IMR-90 (cell line): ENCODE results near the gene SLC48A1. TPM values are rescaled to one million over a fixed set of nuclear protein-coding genes. Genes with fewer than 3 reads are reported as not detected.
A peak's percentile ranks its signal among the peaks of the same experiment; 100 is the strongest.

Source experiments
- ATAC-seq: fragments of 200-7000 bp; cut with Tn5 transposase; 2 replicates; pipeline ENCODE4 v1.9.1; 2020; ENCODE audit warnings: low read depth, mild to moderate bottlenecking, moderate library complexity
- BruUV-seq: library from RNA; stranded (reverse); fragments of 400-500 nt; replicated peaks from 2 replicates; lab custom pipeline; 2021; lab: Mats Ljungman, UMichigan
- CTCF ChIA-PET: fragments of 300-600 bp; formaldehyde crosslinking; extraction: SDS; loops from one replicate; lab custom pipeline; 2021; ENCODE audit warnings: antibody characterized with exemption; lab: Yijun Ruan, JAX
- POLR2A ChIA-PET: fragments of 300-600 bp; sonication (Branson Sonifier 250); formaldehyde crosslinking; loops from one replicate; lab custom pipeline; 2022; ENCODE audit warnings: antibody characterized with exemption; ENCODE audit not compliant: unreplicated experiment; lab: Charles Lee
- DNase-seq: peaks from one replicate; pipeline ENCODE4 v3.0.0; 2013
- H2AFZ ChIP-seq: replicated peaks from 2 replicates; pipeline ENCODE3; 2013; ENCODE audit warnings: low read length, mild to moderate bottlenecking; ENCODE audit not compliant: poor library complexity
- H2AK5ac ChIP-seq: 2 replicates; pipeline ENCODE4 v1.6.1; 2013; ENCODE audit warnings: low read depth, low read length, inconsistent platforms
- H2AK9ac ChIP-seq: replicated peaks from 2 replicates; pipeline ENCODE3; 2013; ENCODE audit warnings: mild to moderate bottlenecking, low read depth, low read length, moderate library complexity; ENCODE audit not compliant: poor library complexity
- H2BK120ac ChIP-seq: 2 replicates; pipeline ENCODE4 v1.6.1; 2013; ENCODE audit warnings: low read depth, low read length, inconsistent platforms
- H2BK15ac ChIP-seq: 3 replicates; pipeline ENCODE4 v1.6.1; 2013; ENCODE audit warnings: low read depth, low read length, inconsistent platforms
- H2BK20ac ChIP-seq: 2 replicates; pipeline ENCODE4 v1.6.1; 2013; ENCODE audit warnings: low read depth, mild to moderate bottlenecking, inconsistent platforms, low read length, moderate library complexity
- H2BK5ac ChIP-seq: 2 replicates; pipeline ENCODE4 v1.6.1; 2013; ENCODE audit warnings: mild to moderate bottlenecking, low read depth, low read length, inconsistent platforms; ENCODE audit not compliant: poor library complexity, severe bottlenecking
- H3K14ac ChIP-seq: replicated peaks from 2 replicates; pipeline ENCODE4 v1.6.1; 2013; ENCODE audit warnings: low read depth, low read length, inconsistent platforms
- H3K18ac ChIP-seq: 2 replicates; pipeline ENCODE4 v1.6.1; 2013; ENCODE audit warnings: low read depth, low read length, control low read depth
- H3K23ac ChIP-seq: 2 replicates; pipeline ENCODE4 v1.6.1; 2013; ENCODE audit warnings: low read depth, low read length, inconsistent platforms
- H3K27ac ChIP-seq: 2 replicates; pipeline ENCODE4 v1.5.1; 2013; ENCODE audit warnings: mild to moderate bottlenecking, control low read depth, low read length; ENCODE audit not compliant: insufficient read depth
- H3K27me3 ChIP-seq: 2 replicates; pipeline ENCODE4 v1.6.1; 2013; ENCODE audit warnings: low read length; ENCODE audit not compliant: control insufficient read depth, insufficient read depth
- H3K36me3 ChIP-seq: 2 replicates; pipeline ENCODE4 v1.6.1; 2013; ENCODE audit warnings: low read length, mixed read lengths; ENCODE audit not compliant: control insufficient read depth, insufficient read depth
- H3K4ac ChIP-seq: 2 replicates; pipeline ENCODE4 v1.6.1; 2013; ENCODE audit warnings: low read depth, low read length, inconsistent platforms
- H3K4me1 ChIP-seq: 2 replicates; pipeline ENCODE4 v1.6.1; 2013; ENCODE audit warnings: low read length, mixed read lengths; ENCODE audit not compliant: control insufficient read depth, insufficient read depth
- H3K4me2 ChIP-seq: 2 replicates; pipeline ENCODE4 v1.6.1; 2013; ENCODE audit warnings: low read depth, mild to moderate bottlenecking, control low read depth, low read length, moderate library complexity
- H3K4me3 ChIP-seq: 2 replicates; pipeline ENCODE4 v1.5.1; 2013; ENCODE audit warnings: low read depth, mild to moderate bottlenecking, control low read depth, low read length, moderate library complexity; ENCODE audit not compliant: insufficient read depth
- H3K56ac ChIP-seq: 2 replicates; pipeline ENCODE4 v1.6.1; 2013; ENCODE audit warnings: low read length, inconsistent platforms; ENCODE audit not compliant: insufficient read depth; ENCODE audit errors: extremely low read depth
- H3K79me1 ChIP-seq, 2 experiments: 2 replicates each; pipeline ENCODE4 v1.6.1; 2013; ENCODE audit warnings: low read length in 2 of 2, inconsistent platforms in 1 of 2, low read depth in 1 of 2
- H3K9ac ChIP-seq: 2 replicates; pipeline ENCODE4 v1.6.1; 2013; ENCODE audit warnings: low read depth, low read length, control low read depth
- H3K9me1 ChIP-seq: 2 replicates; pipeline ENCODE4 v1.6.1; 2013; ENCODE audit warnings: low read length, inconsistent platforms; ENCODE audit not compliant: insufficient read depth
- H3K9me3 ChIP-seq: 2 replicates; pipeline ENCODE4 v1.6.1; 2013; ENCODE audit warnings: low read length; ENCODE audit not compliant: control insufficient read depth, insufficient read depth
- H4K20me1 ChIP-seq: 2 replicates; pipeline ENCODE4 v1.6.1; 2013; ENCODE audit warnings: low read length, inconsistent platforms; ENCODE audit not compliant: insufficient read depth
- H4K5ac ChIP-seq: 2 replicates; pipeline ENCODE4 v1.6.1; 2013; ENCODE audit warnings: mild to moderate bottlenecking, low read depth, low read length, control low read depth
- H4K8ac ChIP-seq, 2 experiments: 2 replicates each; pipeline ENCODE4 v1.6.1; 2013; ENCODE audit warnings: low read depth in 2 of 2, low read length in 2 of 2, control low read depth in 1 of 2, inconsistent platforms in 1 of 2
- H4K91ac ChIP-seq: 2 replicates; pipeline ENCODE4 v1.6.1; 2013; ENCODE audit warnings: low read depth, low read length, inconsistent platforms; ENCODE audit not compliant: insufficient read depth
- BHLHE40 ChIP-seq: fragments of 150-350 bp; IDR thresholded peaks from 2 replicates; pipeline ENCODE4 v1.6.1; 2016; ENCODE audit warnings: mild to moderate bottlenecking, low read depth, low read length
- CEBPB ChIP-seq: IDR thresholded peaks from 2 replicates; pipeline ENCODE4 v1.6.1; 2012; ENCODE audit warnings: low read depth, low read length, improper control_type of control experiment
- CHD1 ChIP-seq: IDR thresholded peaks from 2 replicates; pipeline ENCODE4 v1.6.1; 2012; ENCODE audit warnings: low read depth, low read length, improper control_type of control experiment
- FOS ChIP-seq: fragments of 150-350 bp; IDR thresholded peaks from 2 replicates; pipeline ENCODE4 v1.6.1; 2016; ENCODE audit warnings: low read depth, low read length
- MAFK ChIP-seq: IDR thresholded peaks from 2 replicates; pipeline ENCODE4 v1.6.1; 2012; ENCODE audit warnings: low read depth, low read length, improper control_type of control experiment
- MAZ ChIP-seq: IDR thresholded peaks from 2 replicates; pipeline ENCODE4 v1.6.1; 2012; ENCODE audit warnings: low read depth, mild to moderate bottlenecking, low read length, improper control_type of control experiment, moderate library complexity, borderline replicate concordance
- MXI1 ChIP-seq: IDR thresholded peaks from 2 replicates; pipeline ENCODE4 v1.6.1; 2012; ENCODE audit warnings: low read depth, mild to moderate bottlenecking, low read length, moderate library complexity, borderline replicate concordance
- POLR2A ChIP-seq: IDR thresholded peaks from 2 replicates; pipeline ENCODE4 v1.6.1; 2012; ENCODE audit warnings: mild to moderate bottlenecking, low read depth, low read length
- RAD21 ChIP-seq: IDR thresholded peaks from 2 replicates; pipeline ENCODE4 v1.6.1; 2012; ENCODE audit warnings: low read length, improper control_type of control experiment
- RCOR1 ChIP-seq: IDR thresholded peaks from 2 replicates; pipeline ENCODE4 v1.6.1; 2012; ENCODE audit warnings: mild to moderate bottlenecking, low read length, improper control_type of control experiment; ENCODE audit not compliant: insufficient replicate concordance
- RFX5 ChIP-seq: IDR thresholded peaks from 2 replicates; pipeline ENCODE4 v1.8.0; 2012; ENCODE audit warnings: low read depth, mild to moderate bottlenecking, low read length, moderate library complexity
- SMC3 ChIP-seq: fragments of 150-350 bp; IDR thresholded peaks from 2 replicates; pipeline ENCODE4 v1.6.1; 2016; ENCODE audit warnings: low read depth, mild to moderate bottlenecking, antibody characterized with exemption, low read length, moderate library complexity
- WGBS, 2 experiments: methylation state at CpG; one replicate each; pipeline versions ENCODE4 v1.1.5 to v1.1.7; 2013; ENCODE audit warnings: missing lambda C conversion rate in 2 of 2; ENCODE audit not compliant: insufficient read length in 1 of 2; ENCODE audit errors: extremely low coverage in 2 of 2; 5-methylcytosine and 5-hydroxymethylcytosine counted together
- dilution Hi-C: fragments of 300-500 bp; cut with HindIII; formaldehyde crosslinking; loops from one replicate; pipeline ENCODE4 v1.14.3; 2018; ENCODE audit warnings: low sequenced_read_pairs; ENCODE audit not compliant: unreplicated experiment
- in situ Hi-C: fragments of 300-500 bp; cut with MboI; formaldehyde crosslinking; loops from 3 replicates; pipeline ENCODE4 v1.14.3; 2019; ENCODE audit warnings: low sequenced_read_pairs, inconsistent platforms, mixed read lengths
- intact Hi-C: fragments of 100-400 bp; cut with micrococcal nuclease; formaldehyde crosslinking; loops from 2 replicates; pipeline ENCODE4 v1.10.0; 2022
- polyA plus RNA-seq, 3 experiments: library from polyadenylated mRNA; depleted of rRNA; stranded (reverse); fragments of >200 nt; gene quantifications; 2 replicates each; pipeline ENCODE4 v1.2.3, GENCODE V29; 2012; ENCODE audit warnings: low replicate concordance in 1 of 3
- total RNA-seq: library from RNA; depleted of rRNA; stranded (reverse); fragments of >200 nt; gene quantifications from 2 replicates; pipeline ENCODE4 v1.2.3, GENCODE V29; 2012
- TF ChIP-seq, protein P1 (sequence below): conservative IDR thresholded peaks from 2 replicates; pipeline ENCODE4 v1.5.1; 2012; ENCODE audit warnings: mild to moderate bottlenecking, low read depth, low read length, improper control_type of control experiment
- TF ChIP-seq, protein P2 (sequence below): fragments of 150-350 bp; IDR thresholded peaks from 2 replicates; pipeline ENCODE4 v1.6.1; 2017; ENCODE audit warnings: mild to moderate bottlenecking, antibody characterized with exemption, low read length, low read depth
- TF ChIP-seq, protein P3 (sequence below): fragments of 150-350 bp; IDR thresholded peaks from 2 replicates; pipeline ENCODE4 v1.6.1; 2016; ENCODE audit warnings: low read depth, mild to moderate bottlenecking, low read length, moderate library complexity, borderline replicate concordance

Gene SLC48A1
- total and polyA plus RNA-seq, 2 of the 4 experiments (the other 2 are of a cell fraction), result 4.8 to 5.9 TPM

DNA sequence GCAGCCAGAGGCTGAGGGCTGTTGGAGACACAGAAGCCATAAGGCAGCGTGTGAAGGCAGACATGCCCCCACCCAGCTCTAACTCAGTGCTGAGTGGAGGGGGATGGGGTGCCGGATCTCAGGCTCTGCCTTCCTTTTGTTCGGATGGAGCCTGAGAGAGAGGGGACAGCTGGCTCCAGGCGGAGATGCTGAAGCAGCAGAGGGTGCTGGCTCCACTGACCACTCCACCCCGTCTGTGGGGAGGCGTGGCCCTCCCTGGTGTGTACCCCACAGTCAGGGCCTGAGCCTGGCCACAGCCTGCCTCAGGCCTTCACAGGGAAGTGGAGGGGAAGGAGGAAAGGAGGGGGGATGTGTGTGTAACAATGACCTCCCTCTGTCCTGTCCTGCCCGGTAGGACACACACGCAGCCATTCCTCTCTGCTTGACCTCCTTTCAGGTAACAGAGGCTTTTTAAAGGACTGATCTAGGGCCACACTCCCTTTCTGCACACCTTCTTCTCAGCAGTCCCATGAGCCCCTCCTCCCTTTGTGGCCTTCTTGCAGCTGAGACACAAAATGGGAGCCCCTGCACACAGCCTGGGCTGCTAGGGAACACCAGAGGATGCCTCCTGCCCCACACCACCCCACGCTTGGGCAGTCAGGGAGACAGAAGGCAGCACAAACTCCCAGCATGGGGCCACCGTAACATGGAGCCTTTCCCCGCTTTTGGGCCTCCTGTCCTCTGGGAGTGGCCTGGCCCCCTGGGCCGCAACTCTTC is 38.1 kb upstream of the SLC48A1 start:
- Histone ChIP-seq H3K36me3 (no peaks in the 10 kb centered on the region), H3K4me3 (no peak overlapping the region)
- DNase-seq, result no peak

More for the DNA sequence above, 38.1 kb upstream of the SLC48A1 start:
- TF ChIP-seq CHD1 (no peak), RAD21 (no peak), POLR2A (no peak), MAZ (no peak), MAFK (no peak), MXI1 (no peak), SMC3 (no peak), RFX5 (no peak), CEBPB (no peak), BHLHE40 (no peak), FOS (no peak), RCOR1 (no peak)
- TF ChIP-seq, protein P1, sequence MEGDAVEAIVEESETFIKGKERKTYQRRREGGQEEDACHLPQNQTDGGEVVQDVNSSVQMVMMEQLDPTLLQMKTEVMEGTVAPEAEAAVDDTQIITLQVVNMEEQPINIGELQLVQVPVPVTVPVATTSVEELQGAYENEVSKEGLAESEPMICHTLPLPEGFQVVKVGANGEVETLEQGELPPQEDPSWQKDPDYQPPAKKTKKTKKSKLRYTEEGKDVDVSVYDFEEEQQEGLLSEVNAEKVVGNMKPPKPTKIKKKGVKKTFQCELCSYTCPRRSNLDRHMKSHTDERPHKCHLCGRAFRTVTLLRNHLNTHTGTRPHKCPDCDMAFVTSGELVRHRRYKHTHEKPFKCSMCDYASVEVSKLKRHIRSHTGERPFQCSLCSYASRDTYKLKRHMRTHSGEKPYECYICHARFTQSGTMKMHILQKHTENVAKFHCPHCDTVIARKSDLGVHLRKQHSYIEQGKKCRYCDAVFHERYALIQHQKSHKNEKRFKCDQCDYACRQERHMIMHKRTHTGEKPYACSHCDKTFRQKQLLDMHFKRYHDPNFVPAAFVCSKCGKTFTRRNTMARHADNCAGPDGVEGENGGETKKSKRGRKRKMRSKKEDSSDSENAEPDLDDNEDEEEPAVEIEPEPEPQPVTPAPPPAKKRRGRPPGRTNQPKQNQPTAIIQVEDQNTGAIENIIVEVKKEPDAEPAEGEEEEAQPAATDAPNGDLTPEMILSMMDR, result no peak
- TF ChIP-seq, protein P2, sequence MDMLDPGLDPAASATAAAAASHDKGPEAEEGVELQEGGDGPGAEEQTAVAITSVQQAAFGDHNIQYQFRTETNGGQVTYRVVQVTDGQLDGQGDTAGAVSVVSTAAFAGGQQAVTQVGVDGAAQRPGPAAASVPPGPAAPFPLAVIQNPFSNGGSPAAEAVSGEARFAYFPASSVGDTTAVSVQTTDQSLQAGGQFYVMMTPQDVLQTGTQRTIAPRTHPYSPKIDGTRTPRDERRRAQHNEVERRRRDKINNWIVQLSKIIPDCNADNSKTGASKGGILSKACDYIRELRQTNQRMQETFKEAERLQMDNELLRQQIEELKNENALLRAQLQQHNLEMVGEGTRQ, result no peak
- TF ChIP-seq, protein P3, sequence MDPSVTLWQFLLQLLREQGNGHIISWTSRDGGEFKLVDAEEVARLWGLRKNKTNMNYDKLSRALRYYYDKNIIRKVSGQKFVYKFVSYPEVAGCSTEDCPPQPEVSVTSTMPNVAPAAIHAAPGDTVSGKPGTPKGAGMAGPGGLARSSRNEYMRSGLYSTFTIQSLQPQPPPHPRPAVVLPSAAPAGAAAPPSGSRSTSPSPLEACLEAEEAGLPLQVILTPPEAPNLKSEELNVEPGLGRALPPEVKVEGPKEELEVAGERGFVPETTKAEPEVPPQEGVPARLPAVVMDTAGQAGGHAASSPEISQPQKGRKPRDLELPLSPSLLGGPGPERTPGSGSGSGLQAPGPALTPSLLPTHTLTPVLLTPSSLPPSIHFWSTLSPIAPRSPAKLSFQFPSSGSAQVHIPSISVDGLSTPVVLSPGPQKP, result no peak
- no peak for ATAC-seq
- no peak overlapping the region for H3K56ac ChIP-seq
- no TSS peak for BruUV-seq
- peak overlapping the region; percentile 43; the same call in 1 of the 2 replicates for H2AK5ac ChIP-seq
- no peak overlapping the region for H3K4ac ChIP-seq
- H2BK120ac ChIP-seq, result no peak overlapping the region
- ChIA-PET POLR2A (no interaction called here), CTCF (no interaction called here)
- H3K18ac ChIP-seq, result no peak overlapping the region; the same call in 1 of the 2 replicates
- no peaks in the 10 kb centered on the region for H3K79me1 ChIP-seq
- dilution Hi-C loops (no loop called here), in situ Hi-C loops (no loop called here), intact Hi-C loops (no loop called here)
- 96% methylated on average over 3 of the region's 12 CpGs; no CpG with 5 or more reads in 1 of the 2 experiments for WGBS, 2 experiments
- H3K9me3 ChIP-seq, result no peaks in the 10 kb centered on the region
- no peak overlapping the region for H4K91ac ChIP-seq
- 0 out of 2 replicates have a peak, but pooled peaks cover 5% of the 10 kb centered on the region for H3K9me1 ChIP-seq
- no peak overlapping the region; the same call in 2 of the 3 replicates for H2BK15ac ChIP-seq
- no peak overlapping the region for H3K9ac ChIP-seq
- H3K14ac ChIP-seq, result no peak overlapping the region
- H3K4me2 ChIP-seq, result no peak overlapping the region
- no peak overlapping the region for H3K27ac ChIP-seq
- no peak overlapping the region for H2BK5ac ChIP-seq
- H2BK20ac ChIP-seq, result no peak overlapping the region
- no peaks in the 10 kb centered on the region for H3K27me3 ChIP-seq
- no peak overlapping the region for H3K23ac ChIP-seq
- no peak overlapping the region for H2AK9ac ChIP-seq
- no peak overlapping the region for H4K8ac ChIP-seq
- H3K4me1 ChIP-seq, result peaks cover 19% of the 10 kb centered on the region
- H4K20me1 ChIP-seq, result no peaks in the 10 kb centered on the region
- H2AFZ ChIP-seq, result peak overlapping the region; percentile 26
- no peak overlapping the region; the same call in 1 of the 2 replicates for H4K5ac ChIP-seq
